Kidney (tissue), 14 donors: ENCODE measurements around the gene ARID3A. TPM values are rescaled to one million over a fixed set of nuclear protein-coding genes. Genes with fewer than 3 reads are reported as not detected.

Source experiments
- DNase-seq, 5 donors: peaks; one replicate each; pipeline ENCODE4 v3.0.0-alpha.2; 2013 to 2020
- FAIRE-seq: peaks from 2 replicates; lab custom pipeline; 2012; peaks lifted over from hg19 to GRCh38; lab: Jason Lieb, UNC
- H3K27ac ChIP-seq, 2 donors: one replicate each; pipeline ENCODE4 v1.7.0; 2013; ENCODE audit warnings: low read depth in 2 of 2, low read length in 2 of 2, inconsistent platforms in 1 of 2
- H3K27me3 ChIP-seq: one replicate; pipeline ENCODE4 v1.7.1; 2013; ENCODE audit warnings: low read length, inconsistent platforms; ENCODE audit not compliant: control insufficient read depth, insufficient read depth
- H3K36me3 ChIP-seq, 3 donors: one replicate each; pipeline versions ENCODE4 v1.7.0 to v1.7.1; 2013; ENCODE audit warnings: low read length in 3 of 3, control low read depth in 1 of 3, inconsistent platforms in 1 of 3; ENCODE audit not compliant: insufficient read depth in 3 of 3, control insufficient read depth in 2 of 3
- H3K4me1 ChIP-seq, 3 donors: one replicate each; pipeline versions ENCODE4 v1.7.0 to v1.7.1; 2013; ENCODE audit warnings: low read length in 3 of 3, inconsistent platforms in 1 of 3, low read depth in 1 of 3; ENCODE audit not compliant: control insufficient read depth in 2 of 3, insufficient read depth in 2 of 3
- H3K4me3 ChIP-seq, 3 donors: one replicate each; pipeline versions ENCODE4 v1.7.0 to v1.8.1; 2013; ENCODE audit warnings: low read length in 3 of 3, control low read depth in 1 of 3, inconsistent platforms in 1 of 3
- H3K9ac ChIP-seq, 3 donors: one replicate each; pipeline versions ENCODE4 v1.7.0 to v1.7.1; 2013; ENCODE audit warnings: low read length in 3 of 3, control low read depth in 1 of 3, inconsistent platforms in 1 of 3
- H3K9me3 ChIP-seq, 3 donors: one replicate each; pipeline versions ENCODE4 v1.7.0 to v1.7.1; 2013; ENCODE audit warnings: low read length in 3 of 3, control low read depth in 1 of 3, inconsistent platforms in 1 of 3; ENCODE audit not compliant: control insufficient read depth in 2 of 3, insufficient read depth in 1 of 3
- CTCF ChIP-seq: IDR thresholded peaks from 3 replicates; pipeline ENCODE4 v1.5.1; 2012; ENCODE audit warnings: mild to moderate bottlenecking, moderate library complexity, borderline replicate concordance; ENCODE audit not compliant: insufficient read depth; ENCODE audit errors: extremely low read depth
- intact Hi-C: fragments of 100-400 bp; cut with DNase I; formaldehyde crosslinking; loops from one replicate; pipeline ENCODE4 v1.11.1; 2022
- polyA plus RNA-seq: library from polyadenylated mRNA; stranded (reverse); fragments of 350-450 nt; fragmentation: Illumina TruSeq; extraction: RNeasy Lipid Tissue Mini Kit (QIAGEN cat#74804); gene quantifications from one replicate; pipeline ENCODE4 v1.2.3, GENCODE V29; 2014; ENCODE audit warnings: low read depth, low replicate concordance; ENCODE audit not compliant: insufficient read depth
- total RNA-seq: library from RNA; stranded (reverse); fragmentation: NEBNext Ultra II Directional; extraction: Animal tissue kit (Norgen Biotek cat#: 25700); gene quantifications from one replicate; pipeline ENCODE4 v1.2.1, GENCODE V29; 2021
- donor health status: control.
- donor health status: control.
- donor health status: control.
- donor health status: control.
- donor health status: control.
- donor health status: DM: yes; HTN: yes; CAD: no.
- donor health status: Normal renal cell carcinoma (clear cell type).

ARID3A gene
- total and polyA plus RNA-seq, 2 donors from 2014 or later: 5.6 to 16.9 TPM

GRCh38 chr19:918152-918437 lies 7.7 kb upstream of the ARID3A start:
- no peaks in the 10 kb centered on the region for H3K9me3 ChIP-seq
- H3K4me1 ChIP-seq: peaks cover 0 to 11% (median 3%) of the 10 kb centered on the region in 3 donors
- peaks cover 9% of the 10 kb centered on the region for H3K27me3 ChIP-seq
- H3K27ac ChIP-seq: no peak overlapping the region
- intact Hi-C loops: no loop called here
- no peaks in the 10 kb centered on the region for H3K36me3 ChIP-seq
- no peak for TF ChIP-seq CTCF
- FAIRE-seq: no peak
- H3K4me3 ChIP-seq: no peak overlapping the region
- no peak for DNase-seq
- H3K9ac ChIP-seq: no peak overlapping the region

GRCh38 chr19:918481-919198 lies 7.2 kb upstream of the ARID3A start:
- DNase-seq (peak in 1 of 5 donors; percentile 82), FAIRE-seq (no peak)
- Histone ChIP-seq H3K27ac (no peak overlapping the region), H3K36me3 (no peaks in the 10 kb centered on the region), H3K4me1 (peaks cover 0 to 11% (median 1%) of the 10 kb centered on the region in 3 donors), H3K9ac (no peak overlapping the region), H3K27me3 (peaks cover 9% of the 10 kb centered on the region), H3K4me3 (no peak overlapping the region), H3K9me3 (no peaks in the 10 kb centered on the region)
- intact Hi-C loops: no loop called here
- TF ChIP-seq CTCF: no peak

- FAIRE-seq (no peak), DNase-seq (peak in 4 of 5 donors; percentile 53 to 79 (median 57))
- intact Hi-C loops: no loop called here
- Histone ChIP-seq H3K4me1 (peaks cover 0 to 11% (median 0%) of the 10 kb centered on the region in 3 donors), H3K27ac (no peak overlapping the region), H3K4me3 (no peak overlapping the region), H3K36me3 (no peaks in the 10 kb centered on the region), H3K9me3 (no peaks in the 10 kb centered on the region), H3K27me3 (peaks cover 9% of the 10 kb centered on the region), H3K9ac (no peak overlapping the region)
- no peak for TF ChIP-seq CTCF
These were observed 6.4 kb upstream of the ARID3A start for GRCh38 chr19:919199-920050.
